ENCODE data around the gene CAP2.

CAP2 gene

GRCh38 chr6:17601386-17601703 lies 207.9 kb downstream of the CAP2 start:
- no peaks in the 10 kb centered on the region for H3K27me3 ChIP-seq (ENCODE audit: insufficient read depth, low read length)
- H4K20me1 ChIP-seq (ENCODE audit: insufficient read depth, low read length), result no peaks in the 10 kb centered on the region
- H3F3A ChIP-seq (ENCODE audit: insufficient read depth, low read length), result no peaks in the 10 kb centered on the region
- no peak overlapping the region for H3K27ac ChIP-seq (ENCODE audit: low read depth, low read length, poor library complexity, severe bottlenecking)
- H3K9me3 ChIP-seq (ENCODE audit: low read length), result no peaks in the 10 kb centered on the region
- no peaks in the 10 kb centered on the region for H3K9me2 ChIP-seq (ENCODE audit: low read depth, low read length)
- peaks cover 25% of the 10 kb centered on the region for H3K36me3 ChIP-seq (ENCODE audit: insufficient read depth, low read length)
- peak overlapping the region; percentile 90 for H3K4me2 ChIP-seq (ENCODE audit: low read length)
- H3K9ac ChIP-seq (ENCODE audit: low read length), result peak overlapping the region; percentile 63
- H3K4me1 ChIP-seq (ENCODE audit: insufficient read depth, low read length, severe bottlenecking), result peaks cover 26% of the 10 kb centered on the region
- peaks cover 8% of the 10 kb centered on the region for H3K79me2 ChIP-seq (ENCODE audit: insufficient read depth, low read length)
- H3K4me3 ChIP-seq (ENCODE audit: low read depth, low read length, poor library complexity, severe bottlenecking), result peak overlapping the region; percentile 75
- no peak for TF ChIP-seq CTCF (IDR thresholded peaks at IDR 0.05; ENCODE audit: low read length)
- no peak for TF ChIP-seq EZH2 (IDR thresholded peaks at IDR 0.05; ENCODE audit: borderline replicate concordance, low read length)
- no peak overlapping the region for H2AFZ ChIP-seq (ENCODE audit: low read length)

- Histone ChIP-seq H3K4me3 (ENCODE audit: low read depth, low read length, poor library complexity, severe bottlenecking) (no peak overlapping the region), H3K4me2 (ENCODE audit: low read length) (0 out of 2 replicates have a peak overlapping the region, but pooled peaks have one; percentile 9), H4K20me1 (ENCODE audit: insufficient read depth, low read length) (no peaks in the 10 kb centered on the region), H2AFZ (ENCODE audit: low read length) (no peak overlapping the region), H3K79me2 (ENCODE audit: insufficient read depth, low read length) (peaks cover 8% of the 10 kb centered on the region), H3F3A (ENCODE audit: insufficient read depth, low read length) (no peaks in the 10 kb centered on the region), H3K9ac (ENCODE audit: low read length) (no peak overlapping the region), H3K27me3 (ENCODE audit: insufficient read depth, low read length) (no peaks in the 10 kb centered on the region), H3K27ac (ENCODE audit: low read depth, low read length, poor library complexity, severe bottlenecking) (no peak overlapping the region), H3K9me3 (ENCODE audit: low read length) (no peaks in the 10 kb centered on the region), H3K9me2 (ENCODE audit: low read depth, low read length) (no peaks in the 10 kb centered on the region), H3K4me1 (ENCODE audit: insufficient read depth, low read length, severe bottlenecking) (peaks cover 26% of the 10 kb centered on the region), H3K36me3 (ENCODE audit: insufficient read depth, low read length) (peaks cover 34% of the 10 kb centered on the region)
- no peak for TF ChIP-seq EZH2 (IDR thresholded peaks at IDR 0.05; ENCODE audit: borderline replicate concordance, low read length)
Observed at GRCh38 chr6:17602888-17603287, 209.5 kb downstream of the CAP2 start.

- H3K4me3 ChIP-seq (ENCODE audit: low read depth, low read length, poor library complexity, severe bottlenecking), result no peak overlapping the region
- H3K36me3 ChIP-seq (ENCODE audit: insufficient read depth, low read length), result peaks cover 51% of the 10 kb centered on the region
- TF ChIP-seq EZH2 (IDR thresholded peaks at IDR 0.05; ENCODE audit: borderline replicate concordance, low read length), result no peak
- no peak for TF ChIP-seq CTCF (IDR thresholded peaks at IDR 0.05; ENCODE audit: low read length)
- no peaks in the 10 kb centered on the region for H4K20me1 ChIP-seq (ENCODE audit: insufficient read depth, low read length)
- H3K4me1 ChIP-seq (ENCODE audit: insufficient read depth, low read length, severe bottlenecking), result peaks cover 14% of the 10 kb centered on the region
- no peak overlapping the region for H3K27ac ChIP-seq (ENCODE audit: low read depth, low read length, poor library complexity, severe bottlenecking)
- H3K9ac ChIP-seq (ENCODE audit: low read length), result no peak overlapping the region
- H3F3A ChIP-seq (ENCODE audit: insufficient read depth, low read length), result no peaks in the 10 kb centered on the region
- H3K9me3 ChIP-seq (ENCODE audit: low read length), result no peaks in the 10 kb centered on the region
- no peak overlapping the region for H3K4me2 ChIP-seq (ENCODE audit: low read length)
- H2AFZ ChIP-seq (ENCODE audit: low read length), result no peak overlapping the region
- H3K9me2 ChIP-seq (ENCODE audit: low read depth, low read length), result no peaks in the 10 kb centered on the region
- no peaks in the 10 kb centered on the region for H3K27me3 ChIP-seq (ENCODE audit: insufficient read depth, low read length)
- H3K79me2 ChIP-seq (ENCODE audit: insufficient read depth, low read length), result peaks cover 3% of the 10 kb centered on the region
Observed at GRCh38 chr6:17606606-17607005, 213.2 kb downstream of the CAP2 start.

All from OCI-LY1 (cell line).